CD4-positive, alpha-beta T cell treated with Interleukin-1 beta for 1 hour (primary cell): Measurements from ENCODE around the gene WHRN.
A peak's percentile ranks its signal among the peaks of the same experiment; 100 is the strongest.

Experiments used
- DNase-seq, 2 donors: peaks; one replicate each; pipeline ENCODE4 v3.0.0-alpha.2; 2020 to 2022

The WHRN gene

DNA sequence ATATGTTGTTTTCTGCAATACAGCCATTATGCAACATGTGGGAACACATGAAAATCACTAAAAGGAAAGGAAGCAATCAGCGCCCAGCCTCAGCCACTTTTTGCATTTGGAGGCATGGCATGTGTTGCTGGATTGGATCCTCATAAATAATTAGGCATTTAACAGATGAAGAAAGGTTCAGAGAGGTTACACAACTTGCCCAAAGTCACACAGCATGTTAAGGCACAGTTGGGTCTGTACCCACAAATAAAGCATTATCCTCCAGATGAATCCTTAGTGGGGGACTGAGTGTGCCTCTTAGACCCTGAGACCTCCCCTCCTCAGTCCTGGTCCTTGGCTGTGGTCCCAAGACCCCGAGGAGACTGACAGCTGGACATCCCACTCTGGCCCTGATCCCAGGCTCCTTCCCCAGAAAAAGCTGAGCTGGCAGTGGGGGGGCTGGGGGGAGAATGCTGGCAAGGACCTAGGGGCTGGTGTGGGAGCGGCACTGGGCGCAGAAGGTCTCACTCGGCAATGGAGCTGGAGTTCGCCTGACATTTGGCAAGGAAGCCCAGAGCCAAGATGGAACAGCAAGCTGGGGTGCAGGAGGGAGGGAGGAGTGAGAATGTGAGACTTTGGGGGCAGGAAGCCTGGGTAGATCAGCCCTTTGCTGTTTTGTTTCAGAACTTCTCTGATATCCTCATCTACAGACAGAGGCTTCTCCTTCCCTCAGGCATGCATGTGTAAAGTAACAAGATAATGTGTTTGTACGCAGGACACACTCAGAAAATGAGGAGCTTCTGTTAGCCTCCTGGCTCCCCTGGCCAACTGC lies 110.5 kb downstream of the WHRN start:
- DNase-seq = no peak

DNA sequence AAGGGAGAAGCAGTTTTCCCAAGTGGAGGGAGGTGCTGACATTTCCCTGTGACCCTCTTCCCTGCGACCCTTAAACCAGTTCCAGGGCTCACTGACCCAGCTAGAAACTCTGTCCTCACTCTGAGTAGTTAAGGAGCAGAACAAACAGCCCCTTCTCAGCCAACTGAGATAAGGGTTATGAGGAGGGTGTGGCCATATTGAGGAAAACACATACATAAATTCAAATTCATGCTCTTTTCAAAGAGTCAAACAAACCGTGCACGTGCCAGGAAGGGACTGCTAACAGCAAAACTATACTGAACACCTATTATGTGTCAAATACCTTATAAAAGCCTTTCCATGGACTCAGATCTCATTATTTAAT lies 112.5 kb downstream of the WHRN start:
- DNase-seq = no peak

DNA sequence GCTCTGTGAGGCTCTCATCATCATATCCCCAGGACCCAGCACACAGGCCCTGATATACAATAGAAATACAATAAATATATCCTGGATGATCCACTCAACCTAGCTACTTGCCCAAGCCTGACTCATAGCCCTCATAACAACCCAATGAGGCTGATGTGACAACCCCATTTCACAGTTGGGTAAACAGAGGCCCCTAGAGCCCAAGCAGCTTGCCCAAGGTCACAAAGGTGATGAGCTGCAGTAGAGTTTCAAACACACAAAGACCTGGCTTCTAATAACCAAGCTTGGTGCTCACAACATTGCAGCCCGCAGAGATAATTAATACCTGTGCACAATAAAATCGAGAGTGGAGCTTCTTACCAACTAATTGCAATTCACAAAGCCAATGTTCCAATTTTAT lies 114.3 kb downstream of the WHRN start:
- no peak for DNase-seq

DNA sequence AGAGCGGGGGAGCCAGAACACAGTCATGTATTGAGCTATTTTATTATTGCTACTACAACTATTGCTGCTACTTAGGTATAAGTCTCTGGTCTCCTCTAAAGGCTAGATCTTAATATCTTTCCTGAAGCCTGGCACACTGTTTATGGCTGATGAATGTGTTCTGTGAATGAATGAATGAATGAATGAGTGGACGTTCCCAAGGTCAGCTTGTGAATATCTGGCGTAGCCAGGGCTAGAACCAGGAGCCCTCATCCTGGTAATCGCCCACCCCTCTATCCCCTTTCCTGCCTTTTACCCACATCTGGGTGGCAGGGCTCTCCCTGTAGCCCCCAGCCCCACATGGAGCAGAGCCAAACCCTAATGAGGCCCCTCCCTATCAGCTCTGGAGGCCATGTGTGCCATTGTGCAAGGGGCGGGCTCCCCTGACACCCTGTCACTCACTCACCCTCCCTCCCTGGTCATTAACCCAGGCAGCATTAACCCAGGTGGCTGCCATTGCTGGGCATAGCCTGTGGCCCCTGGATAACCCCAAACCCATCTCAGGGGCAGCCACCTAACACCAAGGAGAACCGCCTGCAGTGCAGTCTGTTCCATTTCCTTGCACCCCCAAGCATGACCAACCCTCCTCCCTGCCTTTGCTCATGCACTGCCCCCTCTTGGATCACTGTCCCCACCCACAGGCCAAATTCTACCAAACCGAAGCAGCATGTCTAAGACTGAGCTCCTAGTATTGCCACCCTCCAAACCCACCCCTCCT lies 115.5 kb downstream of the WHRN start:
- DNase-seq = peak in 1 of 2 donors; percentile 22

DNA sequence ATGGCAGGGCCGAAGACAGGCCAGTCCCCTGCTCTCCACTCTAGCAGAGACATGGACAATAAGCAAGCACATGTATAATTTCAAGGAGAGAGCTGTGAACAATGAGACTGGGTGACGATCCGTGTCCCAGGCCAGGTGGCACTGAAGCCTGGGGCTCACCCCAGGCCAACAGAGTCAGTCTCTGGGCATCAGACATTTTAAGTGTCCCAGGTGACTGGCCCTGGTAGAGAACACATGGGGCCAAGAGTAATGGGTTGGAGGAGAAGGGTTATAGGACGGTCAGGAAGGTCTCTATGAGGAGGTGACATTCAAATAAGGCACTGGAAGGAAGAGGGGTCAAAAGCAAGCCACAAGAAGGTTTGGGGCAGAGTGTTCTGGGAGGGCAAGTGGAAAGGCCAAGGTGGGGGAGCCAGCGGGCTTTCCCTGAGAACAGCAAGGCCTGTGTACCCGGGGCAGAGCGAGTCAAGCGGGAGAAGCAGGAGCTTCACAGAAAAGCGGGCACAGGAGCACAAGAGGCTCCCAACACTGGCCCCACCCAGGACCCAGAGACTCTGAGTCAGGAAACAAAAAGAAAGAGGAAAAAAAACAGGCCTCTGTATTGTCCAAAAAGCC lies 116.4 kb downstream of the WHRN start:
- DNase-seq = no peak

DNA sequence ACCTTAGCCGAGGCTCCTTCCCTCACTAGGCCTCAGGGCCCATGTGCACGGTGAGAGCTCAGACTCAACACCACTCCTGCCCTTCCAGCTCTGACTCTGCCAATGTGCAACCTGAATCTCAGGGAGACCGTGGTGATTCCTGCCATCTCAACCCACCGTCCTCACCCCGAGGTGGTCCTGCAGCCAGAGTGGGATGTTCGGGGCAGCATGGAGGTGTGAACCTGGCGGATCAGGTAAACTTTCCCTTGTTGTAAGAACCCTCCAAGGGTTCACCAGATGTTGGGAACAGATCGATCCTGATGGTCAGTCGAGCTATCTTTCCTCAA lies 117.0 kb downstream of the WHRN start:
- DNase-seq = no peak

DNA sequence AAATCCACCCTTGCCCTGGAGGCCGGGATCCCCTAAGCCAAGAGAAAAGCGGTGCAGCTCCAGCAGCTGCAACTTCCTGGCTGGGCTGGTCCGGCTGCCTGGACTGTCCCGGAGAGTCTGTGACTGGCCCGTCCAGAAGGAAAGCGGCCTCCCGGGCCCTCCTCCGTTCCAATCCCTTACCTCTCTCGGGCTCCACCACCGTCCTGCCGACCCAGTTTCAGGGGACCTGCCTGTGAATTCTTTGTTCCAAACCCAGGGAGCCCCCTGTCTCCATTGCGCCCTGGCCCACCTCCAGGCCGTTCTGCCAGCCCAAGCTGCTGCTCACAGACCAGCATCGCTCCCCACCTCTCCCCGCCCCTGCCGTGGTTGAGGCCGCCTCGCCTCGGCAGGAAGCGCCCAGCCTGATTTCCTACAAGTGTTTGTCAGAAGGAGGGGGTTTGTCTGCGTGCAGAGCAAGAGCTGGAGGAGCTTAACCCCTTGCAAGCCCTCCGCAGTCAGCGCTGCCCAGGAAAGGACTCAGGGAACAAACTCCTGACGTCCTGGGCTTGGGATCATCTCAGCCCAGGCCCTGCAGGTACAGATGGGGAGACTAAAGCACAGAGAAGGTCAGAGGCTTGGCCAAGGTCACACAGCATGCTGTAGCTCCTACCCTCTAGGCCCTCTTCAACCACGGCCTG lies 117.5 kb downstream of the WHRN start, which contains the start of gene AKNA:
Gene AKNA (minus strand): TSS at position 303 of the 677 bp plus-strand sequence. CDS start 6,649 bp downstream, outside the sequence.
- peak; percentile 84 to 85 for DNase-seq

DNA sequence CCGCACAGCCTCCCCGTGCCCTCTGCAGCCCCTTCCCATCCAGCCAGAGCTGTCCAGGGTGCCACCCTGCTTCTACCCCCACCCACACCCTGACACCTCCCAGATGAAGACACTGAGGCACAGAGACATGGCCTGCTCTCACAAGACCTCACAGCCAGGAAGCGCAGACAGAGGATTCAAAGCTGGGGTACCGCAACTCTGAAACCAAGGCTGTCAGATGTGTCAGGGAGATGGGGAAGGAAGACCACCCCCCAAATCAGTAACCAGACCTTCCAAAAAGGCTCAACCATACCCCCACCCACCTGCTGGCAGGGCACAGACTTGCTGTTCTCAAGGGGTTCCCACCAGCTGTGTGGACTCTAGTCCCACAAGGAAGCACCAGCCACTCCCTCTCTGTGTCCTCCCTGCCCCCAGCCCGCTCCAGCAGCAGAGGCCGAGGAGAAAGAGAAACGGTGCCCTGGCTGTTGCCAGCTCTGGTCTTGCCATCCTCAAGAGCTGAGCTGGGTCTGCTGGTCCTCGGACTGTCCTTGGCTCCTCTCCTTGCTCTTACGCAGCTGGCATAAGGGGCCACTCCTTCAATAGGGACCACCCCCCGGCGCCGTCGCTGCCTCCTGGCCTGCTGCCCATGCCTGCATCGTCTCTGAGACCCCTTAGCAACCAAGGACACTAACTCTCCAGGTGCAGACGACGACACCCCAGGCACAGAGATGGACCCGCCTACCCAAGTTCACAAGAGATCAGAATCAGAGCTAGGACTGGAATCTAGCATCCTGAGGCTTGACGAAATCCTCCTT lies 118.2 kb downstream of the WHRN start:
- DNase-seq = peak; percentile 17 to 29

DNA sequence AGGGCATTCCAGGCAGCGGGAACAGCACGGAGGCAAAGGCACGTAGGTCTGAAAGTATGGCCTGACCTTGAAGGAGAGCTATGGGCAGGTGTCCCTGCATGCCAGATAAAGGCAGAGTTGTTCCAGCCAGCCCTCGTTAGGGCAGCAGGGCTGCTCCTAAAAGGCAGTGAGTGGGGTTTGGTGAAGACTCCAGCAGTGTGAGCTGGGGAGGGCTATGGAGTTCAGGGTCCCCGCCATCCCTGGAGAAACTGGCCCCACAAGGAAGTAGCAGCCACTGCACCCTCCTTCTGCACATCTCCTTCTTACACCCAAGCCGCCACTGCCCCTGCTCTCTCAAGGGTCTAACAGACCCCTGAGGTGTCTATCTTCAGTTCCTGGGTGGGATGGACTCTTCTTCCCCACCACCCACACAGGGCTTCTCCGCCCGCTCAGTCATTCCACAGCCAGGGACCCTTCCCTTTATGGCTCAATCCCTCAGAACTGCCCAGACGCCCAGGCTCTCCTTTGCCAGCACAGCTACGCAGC lies 118.8 kb downstream of the WHRN start:
- no peak for DNase-seq

DNA sequence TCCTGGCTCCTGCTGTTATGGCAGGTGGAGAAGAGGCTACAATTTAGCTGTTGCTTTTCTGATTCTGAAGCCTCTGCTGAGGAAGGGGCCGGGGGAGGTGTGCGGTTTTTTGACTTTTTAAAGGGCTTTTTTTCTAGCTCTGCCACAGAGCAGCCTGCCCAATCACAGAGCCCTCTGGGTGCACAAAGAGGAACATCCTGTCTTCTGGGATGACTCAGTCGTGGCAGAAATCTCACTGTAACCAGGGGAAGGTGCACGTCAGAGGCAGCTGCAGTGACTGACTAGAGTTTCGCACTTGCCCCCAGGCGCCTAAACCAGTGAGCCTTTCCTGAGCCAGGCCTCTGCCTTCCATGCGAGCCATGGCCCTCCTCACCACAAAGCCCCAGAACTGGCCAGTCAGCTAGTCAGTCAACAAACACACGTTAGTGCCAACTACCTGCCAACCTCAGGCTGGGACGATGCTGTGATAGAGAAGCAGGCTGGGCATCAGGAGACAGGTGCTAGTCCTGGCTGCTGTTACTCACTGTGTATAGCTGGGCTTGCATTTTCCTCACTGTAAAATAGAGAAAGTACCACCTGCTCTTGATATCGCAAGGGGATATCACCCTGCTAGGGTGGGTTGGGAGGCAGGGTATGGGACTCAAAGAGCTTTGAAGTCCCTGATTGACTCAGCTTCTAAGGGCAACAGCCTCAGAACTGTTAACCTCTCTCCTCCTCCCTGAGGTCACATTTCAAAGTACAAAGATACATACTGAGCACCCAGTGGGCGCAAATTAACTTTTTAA lies 119.7 kb downstream of the WHRN start:
- peak; percentile 92 to 93 for DNase-seq

DNA sequence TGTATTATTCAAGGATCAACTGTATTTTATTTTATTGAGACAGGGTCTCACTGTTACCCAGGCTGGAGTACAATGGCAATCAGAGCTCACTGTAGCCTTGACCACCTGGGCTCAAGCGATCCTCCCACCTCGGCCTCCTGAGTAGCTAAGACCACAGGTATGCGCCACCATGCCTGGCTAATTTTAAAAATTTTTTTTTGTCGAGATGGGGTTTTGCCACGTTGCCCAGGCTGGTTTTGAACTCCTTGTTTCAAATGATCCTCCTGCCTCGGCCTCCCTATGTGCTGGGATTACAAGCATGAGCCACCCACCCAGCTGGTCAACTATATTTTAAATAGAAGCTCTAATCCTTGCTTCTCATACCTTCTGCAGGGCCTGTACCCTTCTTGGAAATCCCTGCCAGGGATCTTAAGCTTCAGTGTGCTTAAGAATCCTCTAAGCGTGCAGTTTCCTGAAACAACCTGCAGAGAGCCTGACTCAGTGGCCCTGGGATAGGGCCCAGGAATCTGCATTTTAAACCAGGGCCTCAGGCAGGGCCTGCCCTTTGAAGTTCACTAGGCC lies 120.4 kb downstream of the WHRN start:
- no peak for DNase-seq

DNA sequence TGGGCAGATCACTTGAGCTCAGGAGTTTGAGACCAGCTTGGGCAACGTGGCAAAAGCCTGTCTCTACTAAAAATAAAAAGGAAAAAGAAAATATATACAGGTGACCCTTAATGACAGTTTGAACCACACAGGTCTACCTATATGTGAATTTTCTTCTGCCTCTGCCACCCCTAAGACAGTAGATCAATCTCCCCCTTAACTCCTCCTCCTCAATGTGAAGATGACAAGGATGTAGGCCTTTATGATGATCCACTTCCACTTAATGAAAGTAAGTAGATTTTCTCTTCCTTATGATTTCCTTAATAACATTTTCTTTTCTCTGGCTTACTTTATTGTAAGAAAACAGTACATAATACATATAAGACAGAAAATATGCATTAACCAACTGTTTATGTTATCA lies 120.9 kb downstream of the WHRN start:
- peak in 1 of 2 donors; percentile 22 for DNase-seq

DNA sequence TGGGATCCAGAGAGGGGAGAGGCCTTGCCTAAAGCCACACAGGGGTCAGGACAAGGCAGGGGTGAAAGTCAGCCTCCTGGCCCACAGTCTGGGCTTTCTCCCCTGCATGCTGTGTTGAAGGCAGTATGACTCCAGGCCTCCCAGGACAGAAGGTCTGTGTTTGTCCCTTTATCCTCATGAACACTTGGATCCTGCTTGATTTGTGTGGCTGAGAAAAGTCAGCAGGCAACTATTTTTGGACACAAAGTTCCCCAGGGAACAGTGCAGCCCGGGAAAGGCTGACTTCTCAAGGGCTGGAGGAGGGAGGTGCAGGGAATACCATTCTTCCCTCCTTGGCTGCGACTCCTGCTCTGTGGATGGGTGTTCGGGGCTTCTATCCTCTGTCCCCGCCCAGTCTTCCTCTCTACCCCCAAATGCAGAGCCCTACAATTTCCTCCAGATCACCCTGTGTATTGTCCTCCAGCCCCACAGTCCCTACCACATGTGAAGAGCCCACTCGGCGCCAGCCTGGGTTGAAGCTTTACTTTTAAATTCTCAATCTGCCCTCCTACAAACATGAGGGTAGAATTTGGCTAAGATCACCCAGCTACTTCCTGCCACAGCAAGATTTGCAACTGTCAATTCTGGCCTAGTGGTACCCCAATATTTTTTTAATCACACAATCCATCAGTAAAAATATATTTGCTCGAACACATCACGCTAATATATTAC lies 121.6 kb downstream of the WHRN start:
- peak in 1 of 2 donors; percentile 35 for DNase-seq

DNA sequence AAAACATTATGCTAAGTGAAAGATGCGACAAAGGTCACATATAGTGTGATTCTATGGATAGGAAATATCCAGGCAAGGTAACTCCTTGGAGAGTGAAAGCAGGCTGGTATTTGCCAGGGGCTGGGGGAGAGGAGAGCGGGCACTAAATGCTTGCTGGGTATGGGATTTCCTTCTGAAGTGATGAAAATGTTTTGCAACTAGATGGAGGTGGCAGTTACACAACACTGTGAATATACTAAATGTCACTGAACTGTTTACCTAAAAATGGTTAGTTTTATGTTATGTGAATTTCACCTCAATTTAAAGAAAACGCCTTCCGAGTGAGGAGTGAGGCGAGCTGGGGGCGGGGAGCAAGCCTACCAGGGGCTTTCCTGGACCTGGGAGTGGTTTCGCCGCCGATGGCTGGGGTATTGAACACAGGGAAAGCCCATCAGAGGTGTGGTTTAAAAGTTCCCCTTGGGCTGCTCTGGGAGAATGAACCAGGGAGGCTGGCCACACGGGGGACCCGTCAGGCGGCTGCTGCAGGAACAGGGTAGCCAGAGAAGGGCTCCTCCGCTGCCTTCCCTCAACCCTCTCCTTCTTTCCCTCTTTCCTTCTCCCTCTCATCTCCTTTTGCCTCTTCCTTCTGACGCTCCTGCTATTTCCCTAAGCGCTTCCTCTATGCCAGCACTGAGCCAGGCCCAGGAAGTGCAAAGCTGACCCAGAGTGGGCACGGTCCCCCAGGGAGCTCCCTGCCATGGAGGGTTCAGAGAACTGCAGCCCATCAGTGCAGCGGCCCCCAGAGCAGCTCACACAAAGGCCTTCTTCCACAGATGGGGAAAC lies 122.4 kb downstream of the WHRN start:
- DNase-seq = peak; percentile 83

DNA sequence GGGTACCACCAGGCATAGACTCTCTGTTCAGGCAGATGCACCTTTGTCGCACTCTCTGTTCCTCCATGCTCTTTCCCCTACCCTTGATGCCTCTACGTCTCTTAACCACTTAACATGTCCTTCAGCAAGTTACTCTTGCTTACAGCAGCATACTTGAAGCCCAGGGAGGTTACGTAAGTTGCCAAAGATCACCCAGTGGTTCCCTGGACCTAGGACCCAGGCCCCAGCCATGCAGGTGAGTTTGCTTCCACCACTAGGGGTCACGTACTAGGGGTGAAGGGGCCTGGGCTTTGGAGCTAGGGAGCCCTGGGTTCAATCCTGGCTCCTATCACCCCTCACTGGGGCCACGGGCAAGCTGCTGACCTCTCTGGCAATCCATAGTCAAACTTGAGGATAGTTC lies 126.4 kb downstream of the WHRN start:
- no peak for DNase-seq

DNA sequence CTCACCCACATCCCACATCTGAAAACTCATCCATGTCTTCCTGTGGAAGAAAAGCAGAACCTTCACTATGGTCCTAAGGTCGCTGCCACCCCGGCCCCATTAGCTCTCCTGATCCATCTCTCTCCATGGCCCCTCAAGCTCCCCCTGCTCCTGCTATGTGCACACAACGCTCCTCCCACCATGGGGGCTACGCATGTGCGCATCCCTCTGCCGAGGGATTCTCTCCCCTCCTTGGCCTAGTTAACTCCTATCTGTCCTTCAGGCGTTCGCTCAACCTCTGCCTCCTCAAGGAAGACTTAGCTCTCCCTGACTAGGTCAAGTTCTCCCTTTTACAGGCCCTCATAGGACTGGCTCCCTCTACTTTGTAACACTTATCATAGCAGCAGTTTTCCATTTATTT lies 127.3 kb downstream of the WHRN start:
- no peak for DNase-seq

DNA sequence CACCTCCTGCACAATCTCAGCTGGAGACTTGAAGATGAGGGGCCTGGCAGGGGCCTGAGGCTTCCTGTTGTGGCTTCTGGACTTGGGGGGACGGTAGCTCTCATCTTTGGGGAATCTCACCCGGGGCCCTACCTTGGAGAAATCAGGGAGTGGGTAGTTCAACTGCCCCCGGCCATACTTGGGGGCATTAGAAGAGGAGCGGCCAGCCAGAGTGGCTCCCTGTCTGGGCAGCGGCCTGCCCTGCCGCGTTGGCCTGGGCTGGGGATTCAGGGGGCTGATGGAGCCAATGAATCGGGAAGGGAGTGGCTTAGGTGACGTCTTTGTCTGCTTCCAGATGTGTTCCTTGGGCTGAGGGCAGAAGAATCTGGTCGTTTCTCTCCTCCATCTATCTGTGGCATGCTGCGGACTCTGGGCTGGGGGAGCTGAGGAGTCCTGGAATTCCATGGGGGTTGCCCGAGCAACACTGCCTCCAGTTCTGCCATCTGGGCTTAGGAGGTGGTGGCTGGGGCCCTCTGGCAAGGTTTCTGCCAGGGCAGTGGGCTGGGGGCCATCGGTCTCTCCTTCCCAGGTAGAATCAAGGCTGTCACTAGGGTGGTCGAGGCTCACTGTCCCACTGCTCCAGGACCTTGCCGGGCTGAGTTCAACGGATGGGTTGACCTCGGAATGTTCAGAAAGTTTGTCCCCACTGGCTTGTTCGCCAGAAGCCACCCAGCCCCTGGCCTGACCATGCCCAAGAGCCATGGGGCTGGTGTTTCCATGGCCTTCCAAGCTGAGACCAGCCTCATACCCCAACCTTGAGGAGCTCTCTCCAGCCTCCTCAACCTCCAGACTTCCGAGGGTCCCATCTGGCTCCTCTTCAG lies 128.5 kb downstream of the WHRN start:
- DNase-seq = no peak
